K562 (cell line): ENCODE data around the gene GART. TPM values are rescaled to one million over a fixed set of nuclear protein-coding genes. Genes with fewer than 3 reads are reported as not detected.
A peak's percentile ranks its signal among the peaks of the same experiment; 100 is the strongest.

Experiments
- AFF1 ChIP-seq, 2 experiments: fragments of 450-650 bp; IDR thresholded peaks; 2 replicates each; pipeline ENCODE4 v1.6.1; 2018; ENCODE audit warnings: mild to moderate bottlenecking in 2 of 2, low read depth in 1 of 2; ENCODE audit not compliant: partially characterized antibody in 2 of 2
- ARID2 ChIP-seq: fragments of 450-650 bp; IDR thresholded peaks from 2 replicates; pipeline ENCODE4 v1.6.1; 2017; ENCODE audit warnings: antibody characterized with exemption, mild to moderate bottlenecking
- ATF2 ChIP-seq: sonication (generic); formaldehyde crosslinking; IDR thresholded peaks from 2 replicates; pipeline ENCODE4 v1.8.1; 2022; ENCODE audit warnings: missing genetic modification reagents
- CREB3 ChIP-seq: fragments of 450-650 bp; conservative IDR thresholded peaks from 2 replicates; pipeline ENCODE4 v1.6.1; 2016; ENCODE audit warnings: missing genetic modification characterization, low read depth, mild to moderate bottlenecking, missing compliant biosample characterization, moderate library complexity
- ESRRB ChIP-seq: fragments of 250-450 bp; sonication (Bioruptor Pico); IDR thresholded peaks from 2 replicates; pipeline ENCODE4 v1.5.0; 2020; ENCODE audit warnings: mild to moderate bottlenecking, moderate library complexity, borderline replicate concordance
- NKRF ChIP-seq: fragments of 450-650 bp; IDR thresholded peaks from 2 replicates; pipeline ENCODE4 v1.6.1; 2016; ENCODE audit warnings: borderline replicate concordance
- PURB ChIP-seq: sonication (generic); formaldehyde crosslinking; IDR thresholded peaks from 2 replicates; pipeline ENCODE4 v1.9.0; 2021; ENCODE audit warnings: low read depth, mild to moderate bottlenecking, missing genetic modification reagents
- SRSF9 ChIP-seq: fragments of 200-400 bp; formaldehyde crosslinking; IDR thresholded peaks from 2 replicates; pipeline ENCODE4 v1.6.1; 2017; ENCODE audit warnings: low read depth, low read length, borderline replicate concordance
- TFAP4 ChIP-seq: sonication (generic); formaldehyde crosslinking; IDR thresholded peaks from 2 replicates; pipeline ENCODE4 v1.8.0; 2022; ENCODE audit warnings: missing genetic modification reagents, mild to moderate bottlenecking, moderate library complexity, borderline replicate concordance
- TSC22D4 ChIP-seq: fragments of 450-650 bp; IDR thresholded peaks from 2 replicates; pipeline ENCODE4 v1.6.1; 2016; ENCODE audit warnings: missing genetic modification characterization, missing biosample characterization, control low read depth
- ZFPM2 ChIP-seq: fragments of 250-450 bp; sonication (Bioruptor Pico); IDR thresholded peaks from 2 replicates; pipeline ENCODE4 v1.5.1; 2022; ENCODE audit warnings: mild to moderate bottlenecking
- ZNF12 ChIP-seq: sonication (generic); formaldehyde crosslinking; IDR thresholded peaks from 2 replicates; pipeline ENCODE4 v1.4.0; 2020; ENCODE audit warnings: mild to moderate bottlenecking, missing genetic modification reagents
- ZNF280B ChIP-seq: fragments of 250-450 bp; sonication (Bioruptor Pico); IDR thresholded peaks from 2 replicates; pipeline ENCODE4 v1.5.1; 2021; ENCODE audit warnings: mild to moderate bottlenecking
- ZNF41 ChIP-seq: fragments of 250-450 bp; sonication (Bioruptor Pico); conservative IDR thresholded peaks from 2 replicates; pipeline ENCODE4 v1.4.0; 2020; ENCODE audit warnings: mild to moderate bottlenecking
- polyA plus RNA-seq, 8 experiments: library from polyadenylated mRNA; depleted of rRNA in 4 of 8; stranded (reverse) in 5 of 8; unstranded in 3 of 8; fragments of >200 nt; fragmentation: Nextera tagmentation in 2 of 8; fragmentation: Illumina TruSeq in 1 of 8; extraction: Ambion mirVana in 2 of 8; extraction: Trizol in 1 of 8; gene quantifications; 2 replicates each; pipeline versions ENCODE4 v1.2.1 to v1.2.3, GENCODE V29; 2011 to 2014; ENCODE audit warnings: inconsistent platforms in 1 of 8, missing spikeins in 1 of 8
- total RNA-seq, 7 experiments: library from RNA; depleted of rRNA in 6 of 7; stranded (reverse); fragments of >200 nt in 6 of 7; fragmentation: Illumina TruSeq in 2 of 7; extraction: Trizol in 2 of 7; gene quantifications; 2 replicates each; pipeline versions ENCODE4 v1.2.1 to v1.2.3, GENCODE V29; 2011 to 2021; ENCODE audit warnings: low replicate concordance in 1 of 7

Gene GART
- total and polyA plus RNA-seq, 9 of the 15 experiments (the other 6 are each of a cell fraction or from before 2014, with no cell fraction given), result 141 to 429 (median 349) TPM

- no peak for TF ChIP-seq ESRRB (CRISPR knock-in tag)
- TF ChIP-seq AFF1 (IDR thresholded peaks at IDR 0.05; ENCODE audit: low read depth in 1 of 2, partially characterized antibody in 2 of 2), result no peak
- no peak for TF ChIP-seq ARID2
- TF ChIP-seq TFAP4 (CRISPR knock-in tag), result peak; percentile 86
- no peak for TF ChIP-seq CREB3 (tag)
- TF ChIP-seq SRSF9, result no peak
- no peak for TF ChIP-seq PURB (CRISPR knock-in tag)
- TF ChIP-seq TSC22D4 (tag), result no peak
- no peak for TF ChIP-seq ZNF12 (CRISPR knock-in tag)
- no peak for TF ChIP-seq ZFPM2 (CRISPR knock-in tag)
- no peak for TF ChIP-seq NKRF
- no peak for TF ChIP-seq ZNF280B (CRISPR knock-in tag)
- peak; percentile 92 for TF ChIP-seq ATF2
- no peak for TF ChIP-seq ZNF41 (CRISPR knock-in tag)
These were observed 10.4 kb upstream of the GART start (continued) for GRCh38 chr21:33552093-33552998.
